COLO668 (cell line): ENCODE results near the gene CHPF.

Experiments used
- DNase-seq: peaks from one replicate; lab custom pipeline; 2025; ENCODE audit not compliant: unreplicated experiment; lab: John Stamatoyannopoulos, UW

The CHPF gene

DNA sequence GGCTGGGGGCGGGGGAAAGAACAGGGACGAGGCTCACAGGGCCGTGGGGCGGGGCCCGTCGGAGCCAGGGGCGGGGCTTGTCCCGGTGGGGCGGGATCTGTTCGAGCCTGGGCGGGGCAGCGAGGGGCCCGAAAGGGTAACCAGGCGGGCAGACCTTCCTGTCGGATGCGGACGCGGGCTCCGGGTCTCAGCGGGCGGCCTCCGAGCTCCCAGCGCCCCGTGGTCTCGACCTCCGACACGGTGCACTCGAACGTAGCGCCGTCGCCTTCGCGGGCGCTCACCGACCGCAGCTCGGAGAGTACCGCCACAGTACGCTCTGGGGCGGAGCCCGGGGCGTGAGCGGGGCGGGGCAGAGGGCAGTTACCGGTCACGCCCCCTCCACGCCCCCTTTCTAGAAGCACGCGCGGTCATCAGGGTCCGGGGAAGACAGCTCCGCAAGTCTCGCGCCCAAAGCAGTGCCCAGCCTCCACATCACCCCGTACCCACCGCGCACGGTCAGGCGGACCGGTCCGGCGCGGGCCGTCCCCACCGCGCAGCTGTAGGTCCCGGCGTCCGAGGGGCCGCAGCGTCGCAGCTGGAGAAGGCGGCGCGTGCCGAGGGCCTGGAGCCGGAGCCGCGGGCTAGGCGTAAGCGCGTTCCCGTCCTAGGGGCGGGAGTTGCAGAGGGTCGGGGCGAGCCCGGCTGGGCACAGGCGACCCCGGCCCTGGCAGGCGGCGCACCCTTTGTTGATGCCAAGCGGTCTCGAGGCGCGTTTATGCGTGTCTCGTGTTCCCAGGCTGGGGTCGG lies 9.0 kb upstream of the CHPF start:
- DNase-seq, result peak; percentile 90

DNA sequence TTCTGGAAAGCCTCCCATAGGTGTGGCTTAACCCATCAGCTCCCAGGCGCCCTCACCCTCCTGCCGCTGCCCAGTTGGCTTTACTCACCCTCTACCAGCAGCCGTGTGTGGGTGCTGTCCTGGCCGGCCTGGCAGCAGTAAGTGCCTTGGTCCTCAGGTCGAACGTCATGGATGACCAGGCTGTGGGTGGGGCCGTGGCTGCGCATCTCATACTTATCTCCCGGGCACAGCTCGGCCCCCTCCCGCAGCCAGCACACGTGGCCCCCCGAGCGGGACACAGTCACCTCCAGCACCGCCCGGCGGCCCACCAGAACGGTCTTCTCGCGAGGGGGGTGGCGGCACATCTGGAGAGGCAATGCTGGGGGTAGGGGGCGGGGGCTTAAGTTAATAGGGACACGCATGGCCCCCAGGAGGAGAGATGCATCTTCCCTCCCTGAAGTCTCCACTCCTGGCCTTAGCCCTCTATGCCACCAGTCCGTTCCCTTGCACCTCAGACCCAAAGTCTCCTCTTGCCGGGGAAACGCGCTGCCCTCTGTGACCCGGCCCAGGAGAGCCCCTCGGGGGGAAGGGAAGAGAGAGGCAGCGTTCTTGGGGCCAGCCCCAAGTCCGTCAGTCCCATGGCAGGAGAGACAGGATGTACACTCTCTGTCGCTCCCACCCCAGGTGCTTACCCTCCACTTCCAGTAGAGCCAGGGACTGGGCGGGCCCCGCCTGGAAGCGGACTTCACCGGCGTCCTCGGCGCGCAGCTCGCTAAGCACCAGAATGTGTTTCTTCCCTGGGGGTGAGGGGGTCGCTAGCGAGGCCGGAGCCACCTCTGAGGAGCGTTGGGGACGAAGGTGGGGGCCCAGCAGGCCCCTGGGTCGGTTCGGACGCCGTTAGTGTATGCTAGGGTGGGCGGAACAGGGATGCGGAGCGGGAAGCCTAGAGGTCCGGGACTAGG lies 8.1 kb upstream of the CHPF start:
- DNase-seq, result peak; percentile 71

DNA sequence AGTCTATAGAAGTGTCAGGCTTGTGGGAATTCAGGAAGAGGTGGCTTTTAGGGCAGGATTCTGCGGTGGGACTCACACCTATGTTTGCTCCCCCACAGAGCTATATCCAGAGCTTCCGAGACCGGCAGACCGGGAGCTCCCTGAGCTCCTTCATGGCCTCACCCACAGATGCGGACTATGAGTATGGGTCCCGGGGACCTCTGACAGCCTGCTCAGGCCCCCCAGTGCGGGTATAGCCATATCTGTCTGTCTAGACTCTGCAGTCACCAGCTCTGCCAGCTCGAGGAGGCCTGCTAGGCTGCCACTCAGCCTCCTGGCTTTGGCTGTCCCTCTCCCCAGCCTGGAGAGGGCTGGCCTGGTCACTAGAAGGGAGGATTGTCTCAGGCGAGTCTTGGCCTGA lies 6.0 kb upstream of the CHPF start:
- no peak for DNase-seq

GRCh38 chr2:219548990-219549389 lies 5.4 kb upstream of the CHPF start:
- no peak for DNase-seq

GRCh38 chr2:219547621-219548020 lies 4.0 kb upstream of the CHPF start:
- no peak for DNase-seq

DNA sequence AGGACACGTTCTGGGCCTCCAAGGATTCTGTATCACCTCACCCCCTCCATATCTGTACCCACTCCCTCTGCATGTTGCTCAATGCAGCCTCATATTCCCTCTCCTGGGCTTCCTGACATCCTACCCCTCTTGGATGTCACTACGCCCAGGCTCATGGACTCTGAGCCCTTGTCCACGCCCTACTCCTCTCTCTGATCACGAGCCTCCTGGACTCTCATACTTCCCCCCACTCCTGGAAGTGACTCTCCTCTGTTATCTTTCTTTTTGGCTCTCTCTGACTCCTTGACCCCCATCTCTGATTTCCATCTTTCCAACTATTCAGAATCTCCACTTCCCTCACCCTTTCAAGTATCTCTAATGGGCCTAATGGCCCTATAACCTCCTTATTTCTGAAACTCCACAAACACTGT lies 2.3 kb upstream of the CHPF start:
- no peak for DNase-seq

DNA sequence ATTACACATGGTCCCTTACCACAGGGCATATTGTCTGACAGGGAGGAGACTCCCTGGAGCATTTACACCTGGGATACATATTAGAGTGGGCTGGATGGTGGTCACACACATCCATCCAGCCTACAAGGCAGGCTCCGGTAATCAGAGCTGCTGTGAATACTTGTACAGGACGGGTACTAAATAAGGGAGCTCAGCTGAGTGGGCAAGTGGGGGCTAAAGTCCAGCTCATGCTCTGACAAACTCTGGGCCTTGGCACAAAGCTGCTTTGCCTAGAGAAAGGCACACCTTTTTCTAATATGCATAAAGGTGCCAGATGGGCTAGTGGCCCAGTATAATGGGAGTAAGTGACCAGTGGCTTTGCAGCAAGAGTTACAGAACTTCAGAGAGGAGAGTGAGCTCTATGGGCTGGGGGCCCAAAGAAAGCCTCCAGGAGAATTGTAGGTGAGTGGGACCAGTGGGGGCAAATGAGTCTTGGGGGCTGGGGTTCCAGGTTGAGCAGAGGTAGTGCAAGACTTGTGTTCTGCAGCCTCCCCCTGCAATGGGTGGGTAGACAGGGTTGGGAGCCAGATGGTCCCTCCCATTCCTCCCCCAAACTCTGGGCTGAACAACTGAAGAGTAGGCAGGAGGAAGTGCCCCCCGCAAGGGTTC lies 1.8 kb upstream of the CHPF start:
- DNase-seq, result no peak

GRCh38 chr2:219544567-219544966 lies 958 bp upstream of the CHPF start:
- peak; percentile 19 for DNase-seq

- DNase-seq, result peak; percentile 76
Measured at GRCh38 chr2:219542931-219543595, 546 bp downstream of the CHPF start.

DNA sequence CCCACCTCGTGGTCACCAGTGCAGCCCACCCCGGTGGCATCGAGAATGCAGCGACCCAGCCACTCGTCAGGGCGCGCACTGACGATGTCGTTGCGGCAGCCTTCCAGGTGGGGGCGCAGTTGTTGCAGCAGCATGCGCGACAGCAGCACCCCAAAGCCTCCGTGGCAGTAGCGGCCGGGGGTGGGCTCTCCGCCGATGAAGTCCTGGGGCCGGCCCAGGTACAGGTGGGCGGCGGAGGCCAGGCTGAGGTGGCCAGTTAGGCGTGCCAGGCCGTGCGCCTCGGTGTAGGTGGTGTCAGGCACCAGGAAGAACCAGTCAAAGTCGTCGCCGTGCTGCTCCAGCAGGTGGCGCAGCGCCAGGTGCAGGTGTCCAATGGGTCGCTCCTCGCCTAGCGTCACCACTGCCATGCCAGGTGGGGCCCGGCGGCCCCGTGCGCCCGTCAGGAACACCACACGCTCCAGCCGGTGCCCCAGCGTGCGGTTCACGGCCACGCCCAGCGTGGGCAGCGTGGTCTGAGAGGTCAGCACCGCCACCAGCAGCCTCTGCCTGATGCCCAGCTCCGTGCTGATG lies 1.9 kb downstream of the CHPF start:
- DNase-seq, result peak; percentile 96

DNA sequence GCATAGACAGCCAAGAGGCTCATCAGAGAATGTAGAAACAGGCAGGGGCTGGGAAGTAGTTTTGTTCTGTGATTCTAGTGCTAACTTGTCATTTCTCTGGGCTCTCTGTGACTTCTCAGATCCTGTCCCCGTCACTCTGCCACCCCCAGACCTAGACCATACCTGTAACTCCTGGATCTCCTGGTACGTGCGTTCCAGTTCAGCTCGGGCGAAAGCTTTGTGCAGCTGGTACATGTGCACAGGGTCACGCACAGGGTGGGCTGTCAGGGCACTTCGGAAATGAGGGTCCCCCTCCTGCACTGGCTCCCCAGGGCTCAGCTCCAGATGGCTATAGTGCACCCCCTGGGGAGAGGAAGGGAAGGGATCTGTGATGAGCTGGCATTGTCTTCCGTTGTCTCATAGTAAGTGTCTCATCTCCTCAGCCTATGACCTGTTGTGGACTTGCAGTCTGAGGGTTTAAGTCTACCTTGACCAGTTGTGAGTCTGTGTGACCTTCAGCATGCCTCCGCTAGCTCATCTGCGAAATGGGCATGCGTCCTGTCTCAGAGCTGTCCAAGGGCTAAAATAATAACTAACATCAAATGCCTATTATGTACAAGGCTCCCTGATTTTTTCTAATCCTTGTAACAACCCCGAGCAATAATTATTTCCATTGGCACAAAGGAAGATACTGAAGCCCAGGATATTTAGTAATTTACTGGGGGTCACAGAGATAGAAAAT lies 2.7 kb downstream of the CHPF start:
- no peak for DNase-seq

GRCh38 chr2:219539926-219540678 lies 3.5 kb downstream of the CHPF start:
- no peak for DNase-seq

DNA sequence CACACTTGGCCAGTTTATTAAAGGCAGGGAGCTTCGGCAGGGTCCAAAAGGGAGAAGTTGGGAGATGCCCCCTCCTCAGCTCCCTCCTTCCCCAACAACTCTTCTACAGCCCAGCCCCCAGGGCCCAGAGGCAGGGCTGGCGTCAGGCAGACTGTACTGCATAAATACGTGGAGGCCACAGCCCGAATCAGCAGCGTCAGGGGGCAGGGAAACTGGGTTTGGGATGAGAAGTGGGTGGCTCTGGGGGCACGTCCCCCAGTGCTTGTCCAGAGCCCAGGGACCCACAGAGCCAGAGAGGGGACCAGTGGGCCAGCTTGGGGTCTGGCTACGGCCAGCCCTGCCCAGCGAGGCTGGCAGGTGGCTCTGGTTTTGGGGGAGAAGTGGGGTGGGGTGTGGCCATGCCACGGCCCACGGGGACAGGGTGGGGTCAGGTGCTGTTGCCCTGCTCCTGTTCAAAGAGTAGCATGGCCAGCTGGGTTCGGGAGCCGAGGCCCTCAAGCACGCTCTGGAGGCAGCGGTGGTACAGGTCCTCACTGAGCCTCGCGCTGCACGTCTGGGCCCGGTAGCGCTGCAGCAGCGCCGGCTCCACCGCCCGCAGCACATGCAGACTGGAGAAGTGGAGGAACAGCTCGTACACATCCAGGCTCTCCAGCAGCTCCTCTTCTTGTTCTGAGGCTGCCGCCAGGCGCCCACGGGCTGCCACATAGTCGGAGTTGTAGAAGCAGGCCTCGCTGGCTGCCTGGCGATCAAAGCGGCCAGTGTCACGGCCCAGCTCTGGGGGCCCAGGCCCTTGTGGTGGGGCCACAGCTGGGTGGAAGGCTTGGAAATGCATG lies 4.4 kb downstream of the CHPF start:
- DNase-seq, result no peak

DNA sequence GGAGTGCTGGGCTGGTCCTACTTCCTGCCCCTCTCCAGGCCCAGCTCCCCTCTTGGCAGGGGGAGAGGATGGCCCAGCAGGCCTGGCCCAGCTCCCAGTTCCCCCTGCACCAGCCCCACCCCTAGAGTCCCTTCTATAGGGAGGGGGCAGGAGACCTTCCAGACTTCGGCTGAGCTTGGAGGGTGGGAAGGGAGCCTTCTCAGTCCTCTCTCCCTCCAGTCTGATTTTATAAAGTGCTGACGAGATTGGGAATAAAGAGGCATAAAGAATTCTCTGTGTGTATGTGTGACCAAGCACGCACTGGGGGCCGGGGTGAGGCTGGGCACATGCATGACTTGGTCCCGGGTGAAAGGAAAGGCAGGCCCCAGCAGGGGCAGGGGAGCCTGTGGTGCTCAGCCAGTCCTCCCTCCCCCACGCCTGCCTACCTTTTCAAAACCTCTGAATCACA lies 5.1 kb downstream of the CHPF start:
- no peak for DNase-seq

- DNase-seq, result no peak
Measured at GRCh38 chr2:219537657-219538488, 5.7 kb downstream of the CHPF start.

GRCh38 chr2:219536967-219537366 lies 6.6 kb downstream of the CHPF start:
- no peak for DNase-seq

GRCh38 chr2:219536425-219536824 lies 7.2 kb downstream of the CHPF start:
- no peak for DNase-seq
